Upper lobe of left lung (tissue), 4 donors: Measurements from ENCODE around the gene LRRC14B.
"Not testable (repeated sequence)": the region's sequence is repeated elsewhere in the genome, so short reads cannot be mapped to it uniquely, and the experiment has no call there.

Experiments
- POLR2A ChIP-seq, 4 donors: fragments of 450-650 bp; IDR thresholded peaks; one replicate each; pipeline ENCODE4 v1.5.1; 2016 to 2017; ENCODE audit warnings: antibody characterized with exemption in 4 of 4, mild to moderate bottlenecking in 2 of 4
- POLR2AphosphoS5 ChIP-seq, 2 donors: sonication (generic); formaldehyde crosslinking; IDR thresholded peaks; one replicate each; pipeline ENCODE4 v1.5.1; 2017; ENCODE audit warnings: antibody characterized with exemption in 2 of 2
- TF ChIP-seq, protein P1 (sequence below), 6 experiments: fragments of 450-650 bp in 4 of 6; fragments of 200-600 bp in 2 of 6; sonication (generic) in 2 of 6; IDR thresholded peaks; one replicate each; pipeline ENCODE4 v1.5.1; 2016 to 2019; ENCODE audit warnings: antibody characterized with exemption in 6 of 6

DNA sequence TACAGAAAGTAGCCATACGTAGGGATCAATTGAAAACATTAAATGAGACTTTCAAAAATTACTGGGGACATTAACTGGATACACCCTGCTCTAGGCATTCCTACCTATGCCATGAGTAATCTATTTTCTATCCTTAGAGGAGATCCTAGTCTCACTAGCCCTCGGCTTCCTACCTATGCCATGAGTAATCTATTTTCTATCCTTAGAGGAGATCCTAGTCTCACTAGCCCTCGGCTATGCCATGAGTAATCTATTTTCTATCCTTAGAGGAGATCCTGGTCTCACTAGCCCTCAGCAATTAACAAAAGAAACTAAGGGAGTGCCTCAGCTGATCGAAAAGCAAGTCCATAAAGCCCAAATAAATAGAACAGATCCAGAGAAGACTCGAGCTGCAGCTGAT lies 54.4 kb downstream of the LRRC14B start:
- TF ChIP-seq, protein P1, sequence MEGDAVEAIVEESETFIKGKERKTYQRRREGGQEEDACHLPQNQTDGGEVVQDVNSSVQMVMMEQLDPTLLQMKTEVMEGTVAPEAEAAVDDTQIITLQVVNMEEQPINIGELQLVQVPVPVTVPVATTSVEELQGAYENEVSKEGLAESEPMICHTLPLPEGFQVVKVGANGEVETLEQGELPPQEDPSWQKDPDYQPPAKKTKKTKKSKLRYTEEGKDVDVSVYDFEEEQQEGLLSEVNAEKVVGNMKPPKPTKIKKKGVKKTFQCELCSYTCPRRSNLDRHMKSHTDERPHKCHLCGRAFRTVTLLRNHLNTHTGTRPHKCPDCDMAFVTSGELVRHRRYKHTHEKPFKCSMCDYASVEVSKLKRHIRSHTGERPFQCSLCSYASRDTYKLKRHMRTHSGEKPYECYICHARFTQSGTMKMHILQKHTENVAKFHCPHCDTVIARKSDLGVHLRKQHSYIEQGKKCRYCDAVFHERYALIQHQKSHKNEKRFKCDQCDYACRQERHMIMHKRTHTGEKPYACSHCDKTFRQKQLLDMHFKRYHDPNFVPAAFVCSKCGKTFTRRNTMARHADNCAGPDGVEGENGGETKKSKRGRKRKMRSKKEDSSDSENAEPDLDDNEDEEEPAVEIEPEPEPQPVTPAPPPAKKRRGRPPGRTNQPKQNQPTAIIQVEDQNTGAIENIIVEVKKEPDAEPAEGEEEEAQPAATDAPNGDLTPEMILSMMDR (IDR thresholded peaks at IDR 0.05): not testable (repeated sequence)
- TF ChIP-seq POLR2A, POLR2AphosphoS5 (IDR thresholded peaks at IDR 0.05): not testable (repeated sequence)
